Measurements from ENCODE around the gene CIAO3. TPM values are rescaled to one million over a fixed set of nuclear protein-coding genes. Genes with fewer than 3 reads are reported as not detected.

The CIAO3 gene
- total and polyA plus RNA-seq, 3 donors from 2014 or later: 28.9 to 59.0 (median 58.0) TPM

DNA sequence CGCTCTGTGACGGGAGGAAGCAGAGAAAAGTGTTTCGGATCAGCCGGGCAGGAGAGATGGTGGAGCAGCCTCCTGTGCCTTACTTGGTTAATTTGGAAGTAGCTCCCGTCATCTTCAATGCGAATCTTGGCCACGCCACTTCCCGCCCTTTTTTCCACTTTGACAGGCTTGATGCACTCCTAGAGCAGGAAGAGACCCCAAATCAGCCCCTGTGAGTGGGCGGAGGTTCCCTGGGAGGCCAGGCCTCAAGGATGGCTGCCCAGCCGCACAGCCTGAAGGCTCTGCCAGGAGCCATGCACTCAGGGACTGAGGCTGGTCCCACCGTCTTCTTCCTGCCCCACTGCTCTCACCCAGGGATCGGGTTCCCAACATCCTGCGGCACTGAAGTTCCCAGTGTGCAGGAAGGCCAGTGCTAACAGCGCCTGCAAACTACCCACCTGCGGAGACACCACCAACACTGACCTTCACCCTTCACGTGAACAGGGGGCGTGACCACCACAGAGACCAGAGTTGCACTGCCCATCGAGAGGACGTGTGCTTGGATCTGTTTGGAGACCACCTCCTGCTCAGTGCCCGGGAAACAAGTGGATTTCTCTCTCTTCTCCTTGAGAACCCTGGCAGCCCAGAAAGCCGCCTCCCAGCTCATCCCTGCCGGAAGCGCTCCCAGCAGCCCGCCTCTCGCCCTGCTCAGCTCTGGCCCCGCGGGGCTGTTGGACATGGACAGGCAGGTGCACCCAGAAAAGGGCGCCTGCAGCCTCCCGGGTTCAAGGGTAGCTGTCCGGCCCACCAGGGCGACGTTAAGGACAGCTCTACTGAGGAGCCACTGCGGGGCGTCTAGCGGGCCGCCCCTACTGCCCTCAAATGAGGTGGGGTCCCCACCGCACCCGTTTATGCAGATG lies 988 bp downstream of the CIAO3 start:
- Histone ChIP-seq H3K36me3 (ENCODE audit: low read depth, missing control alignments) (no peaks in the 10 kb centered on the region), H3K27ac (no peak overlapping the region), H3K27me3 (no peaks in the 10 kb centered on the region), H3K4me1 (peaks cover 14% of the 10 kb centered on the region), H3K9me3 (no peaks in the 10 kb centered on the region), H3K4me3 (peak overlapping the region; percentile 74 to 91)
- no peak for TF ChIP-seq POLR2A (IDR thresholded peaks at IDR 0.05)
- TF ChIP-seq, protein P1, sequence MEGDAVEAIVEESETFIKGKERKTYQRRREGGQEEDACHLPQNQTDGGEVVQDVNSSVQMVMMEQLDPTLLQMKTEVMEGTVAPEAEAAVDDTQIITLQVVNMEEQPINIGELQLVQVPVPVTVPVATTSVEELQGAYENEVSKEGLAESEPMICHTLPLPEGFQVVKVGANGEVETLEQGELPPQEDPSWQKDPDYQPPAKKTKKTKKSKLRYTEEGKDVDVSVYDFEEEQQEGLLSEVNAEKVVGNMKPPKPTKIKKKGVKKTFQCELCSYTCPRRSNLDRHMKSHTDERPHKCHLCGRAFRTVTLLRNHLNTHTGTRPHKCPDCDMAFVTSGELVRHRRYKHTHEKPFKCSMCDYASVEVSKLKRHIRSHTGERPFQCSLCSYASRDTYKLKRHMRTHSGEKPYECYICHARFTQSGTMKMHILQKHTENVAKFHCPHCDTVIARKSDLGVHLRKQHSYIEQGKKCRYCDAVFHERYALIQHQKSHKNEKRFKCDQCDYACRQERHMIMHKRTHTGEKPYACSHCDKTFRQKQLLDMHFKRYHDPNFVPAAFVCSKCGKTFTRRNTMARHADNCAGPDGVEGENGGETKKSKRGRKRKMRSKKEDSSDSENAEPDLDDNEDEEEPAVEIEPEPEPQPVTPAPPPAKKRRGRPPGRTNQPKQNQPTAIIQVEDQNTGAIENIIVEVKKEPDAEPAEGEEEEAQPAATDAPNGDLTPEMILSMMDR (IDR thresholded peaks at IDR 0.05): no peak
- WGBS, 2 donors: 33 to 50% methylated on average over 10 to 38 of the region's 38 CpGs
- intact Hi-C loops (cut with DNase I; ENCODE audit: low total_unique reads): loop anchor here (2.0 kb wide), 1 partner anchor 57 kb away; no protein-coding TSS in a partner anchor
- DNase-seq: no peak

DNA sequence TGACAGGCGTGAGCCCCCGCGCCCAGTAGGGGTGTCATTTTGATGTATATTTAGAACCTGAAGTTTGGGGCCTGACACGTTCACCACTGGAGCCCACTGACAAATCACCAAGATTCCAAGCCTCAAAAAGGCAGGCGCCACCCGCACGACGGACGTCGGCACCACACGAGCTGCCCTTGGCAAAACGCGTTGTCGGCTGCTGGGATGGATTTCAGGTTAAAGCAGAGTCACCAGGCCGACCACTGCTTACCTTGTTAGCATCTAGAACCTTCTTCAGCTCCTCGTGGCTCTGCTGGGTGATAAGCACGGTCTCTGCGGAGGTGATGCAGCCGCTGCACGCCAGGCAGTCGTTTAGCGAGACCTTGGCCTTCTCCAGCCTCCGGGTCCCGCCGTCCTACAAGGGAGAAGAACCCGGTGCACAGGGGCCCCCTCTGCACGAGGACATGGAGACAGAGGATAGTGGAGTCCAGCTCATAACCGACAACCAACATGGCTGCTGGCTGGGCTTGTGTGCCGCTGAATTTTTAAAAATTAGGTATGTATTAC lies 3.8 kb downstream of the CIAO3 start:
- H3K27ac ChIP-seq: no peak overlapping the region
- TF ChIP-seq, protein P1 (IDR thresholded peaks at IDR 0.05): no peak
- no peak for TF ChIP-seq POLR2A (IDR thresholded peaks at IDR 0.05)
- H3K9me3 ChIP-seq: no peaks in the 10 kb centered on the region
- intact Hi-C loops (cut with DNase I; ENCODE audit: low total_unique reads): no loop called here
- no peaks in the 10 kb centered on the region for H3K36me3 ChIP-seq (ENCODE audit: low read depth, missing control alignments)
- DNase-seq: no peak
- no peaks in the 10 kb centered on the region for H3K27me3 ChIP-seq
- 96 to 97% methylated on average over 15 to 29 of the region's 29 CpGs for WGBS, 2 donors
- no peak overlapping the region for H3K4me3 ChIP-seq
- H3K4me1 ChIP-seq: peaks cover 14% of the 10 kb centered on the region

DNA sequence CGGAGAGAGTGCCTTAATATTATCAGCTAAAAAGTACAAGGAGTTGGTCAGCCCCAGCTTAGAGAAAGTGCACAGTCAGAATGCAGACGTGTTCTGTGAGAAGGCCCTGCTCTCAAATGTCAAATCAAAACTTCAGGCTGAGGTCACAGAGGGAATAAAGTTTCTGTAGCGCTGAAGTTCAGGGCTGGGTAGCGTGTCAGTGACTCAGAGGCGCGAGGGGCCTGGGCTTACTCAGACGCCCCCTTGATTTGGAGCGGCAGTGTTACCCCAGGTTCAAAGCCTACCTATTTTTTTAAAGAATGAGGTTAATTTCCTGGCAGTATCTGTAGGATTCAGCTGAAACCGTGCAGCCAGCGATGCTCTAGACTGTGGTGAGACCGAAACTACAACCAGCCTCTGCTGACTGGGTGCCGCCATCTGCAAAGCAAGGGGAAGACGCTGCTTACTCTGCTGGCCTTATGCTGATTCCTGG lies 4.8 kb downstream of the CIAO3 start:
- TF ChIP-seq, protein P1 (IDR thresholded peaks at IDR 0.05): no peak
- TF ChIP-seq POLR2A (IDR thresholded peaks at IDR 0.05): no peak
- no peak for DNase-seq
- peaks cover 9% of the 10 kb centered on the region for H3K4me1 ChIP-seq
- H3K4me3 ChIP-seq: no peak overlapping the region
- 86 to 89% methylated on average over 13 of the region's 13 CpGs for WGBS, 2 donors
- no peaks in the 10 kb centered on the region for H3K27me3 ChIP-seq
- H3K9me3 ChIP-seq: no peaks in the 10 kb centered on the region
- no peak overlapping the region for H3K27ac ChIP-seq
- intact Hi-C loops (cut with DNase I; ENCODE audit: low total_unique reads): no loop called here
- H3K36me3 ChIP-seq (ENCODE audit: low read depth, missing control alignments): no peaks in the 10 kb centered on the region

DNA sequence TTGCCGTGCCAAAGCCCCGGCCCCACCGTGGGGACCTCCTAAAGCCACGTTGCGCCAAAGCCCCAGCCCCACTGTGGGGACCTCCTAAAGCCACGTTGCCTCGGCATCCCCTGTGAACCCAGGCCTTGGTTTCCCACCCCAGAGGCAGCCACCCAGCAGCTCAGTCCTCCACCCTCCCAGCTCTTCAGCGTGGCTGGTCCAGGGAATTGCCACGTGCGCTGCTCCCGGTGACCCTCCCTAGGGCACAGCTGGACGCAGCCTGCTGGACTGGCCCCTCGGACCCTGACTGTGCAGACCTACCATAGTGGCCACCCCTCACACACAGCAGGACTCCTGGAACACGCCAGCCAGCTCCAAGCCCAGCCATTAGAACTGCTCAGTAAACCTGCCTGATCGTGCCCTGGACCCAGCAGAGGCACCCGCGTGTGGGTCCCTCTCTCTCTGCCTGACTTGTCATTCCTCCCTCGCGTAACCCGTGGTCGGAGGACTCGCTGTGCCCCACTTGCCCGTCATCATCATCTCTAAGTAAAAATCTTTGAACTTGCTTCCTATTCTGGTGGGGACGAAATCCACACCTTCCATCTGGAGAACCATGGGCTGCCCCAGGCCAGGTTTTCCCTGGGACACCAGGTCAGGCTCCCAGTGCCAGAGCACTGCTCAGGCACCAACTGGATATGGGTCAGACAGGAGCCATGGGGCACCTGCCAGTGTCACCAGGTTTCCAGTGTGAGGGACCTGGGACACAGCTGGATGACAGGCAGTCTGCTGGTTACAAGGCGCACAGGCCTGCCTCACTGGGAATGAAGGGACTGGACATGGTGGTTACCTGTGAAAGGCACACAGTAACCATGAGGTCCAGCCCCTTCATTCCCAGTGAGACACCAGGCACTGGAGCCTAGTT lies 5.6 kb downstream of the CIAO3 start:
- Histone ChIP-seq H3K4me3 (no peak overlapping the region), H3K27me3 (no peaks in the 10 kb centered on the region), H3K27ac (no peak overlapping the region), H3K36me3 (ENCODE audit: low read depth, missing control alignments) (no peaks in the 10 kb centered on the region), H3K4me1 (peaks cover 7% of the 10 kb centered on the region), H3K9me3 (no peaks in the 10 kb centered on the region)
- intact Hi-C loops (cut with DNase I; ENCODE audit: low total_unique reads): no loop called here
- DNase-seq: no peak
- WGBS, 2 donors: 96% methylated on average over 16 to 23 of the region's 25 CpGs
- TF ChIP-seq, protein P1 (IDR thresholded peaks at IDR 0.05): no peak
- no peak for TF ChIP-seq POLR2A (IDR thresholded peaks at IDR 0.05)

Data from testis (tissue), 3 donors.